Breast epithelium (tissue), 4 donors: Measurements from ENCODE around the gene FEV. TPM values are rescaled to one million over a fixed set of nuclear protein-coding genes. Genes with fewer than 3 reads are reported as not detected.

ENCODE experiments used
- DNase-seq, 2 donors: peaks; one replicate each; pipeline ENCODE4 v3.0.0-alpha.2; 2019; ENCODE audit warnings: low spot score in 2 of 2
- H3K27ac ChIP-seq, 2 donors: fragments of 200-600 bp; sonication (generic) in 1 of 2; one replicate each; pipeline ENCODE4 v1.5.1; 2016 to 2019; ENCODE audit warnings: mild to moderate bottlenecking in 1 of 2
- H3K27me3 ChIP-seq, 2 donors: fragments of 200-600 bp; sonication (generic) in 1 of 2; one replicate each; pipeline versions ENCODE4 v1.5.1 to v1.6.0; 2017 to 2019; ENCODE audit warnings: control low read depth in 1 of 2, mild to moderate bottlenecking in 1 of 2
- H3K36me3 ChIP-seq: fragments of 200-600 bp; one replicate; pipeline ENCODE4 v1.5.1; 2019
- H3K4me1 ChIP-seq, 2 donors: fragments of 200-600 bp; sonication (generic); one replicate each; pipeline ENCODE4 v1.5.1; 2016 to 2019; ENCODE audit warnings: control low read depth in 1 of 2
- H3K4me3 ChIP-seq, 3 donors: fragments of 200-600 bp; sonication (generic); 1 replicate in 2 of 3; 2 replicates in 1 of 3; pipeline ENCODE4 v1.5.1; 2016 to 2019; ENCODE audit warnings: mild to moderate bottlenecking in 3 of 3, moderate library complexity in 2 of 3
- H3K9me3 ChIP-seq, 2 donors: fragments of 200-600 bp; sonication (generic) in 1 of 2; one replicate each; pipeline ENCODE4 v1.5.1; 2016 to 2019; ENCODE audit warnings: control low read depth in 1 of 2
- POLR2A ChIP-seq: fragments of 450-650 bp; IDR thresholded peaks from one replicate; pipeline ENCODE4 v1.6.1; 2016; ENCODE audit warnings: antibody characterized with exemption, mild to moderate bottlenecking, moderate library complexity
- POLR2AphosphoS5 ChIP-seq, 3 donors: sonication (generic); formaldehyde crosslinking; IDR thresholded peaks; one replicate each; pipeline ENCODE4 v1.6.1; 2017; ENCODE audit warnings: antibody characterized with exemption in 3 of 3
- intact Hi-C: fragments of 100-400 bp; cut with DNase I; formaldehyde crosslinking; loops from one replicate; pipeline ENCODE4 v1.15.1; 2023; ENCODE audit warnings: low total_unique reads
- total RNA-seq, 3 donors: library from RNA; depleted of rRNA; stranded (reverse); fragments of >200 nt; gene quantifications; one replicate each; pipeline ENCODE4 v1.1.0, GENCODE V29; 2016
- TF ChIP-seq, protein P1 (sequence below), 3 donors: fragments of 450-650 bp; IDR thresholded peaks; one replicate each; pipeline ENCODE4 v1.5.1; 2016 to 2017; ENCODE audit warnings: antibody characterized with exemption in 3 of 3, mild to moderate bottlenecking in 3 of 3, moderate library complexity in 3 of 3

FEV gene
- total RNA-seq, 3 donors from 2014 or later: not detected

DNA sequence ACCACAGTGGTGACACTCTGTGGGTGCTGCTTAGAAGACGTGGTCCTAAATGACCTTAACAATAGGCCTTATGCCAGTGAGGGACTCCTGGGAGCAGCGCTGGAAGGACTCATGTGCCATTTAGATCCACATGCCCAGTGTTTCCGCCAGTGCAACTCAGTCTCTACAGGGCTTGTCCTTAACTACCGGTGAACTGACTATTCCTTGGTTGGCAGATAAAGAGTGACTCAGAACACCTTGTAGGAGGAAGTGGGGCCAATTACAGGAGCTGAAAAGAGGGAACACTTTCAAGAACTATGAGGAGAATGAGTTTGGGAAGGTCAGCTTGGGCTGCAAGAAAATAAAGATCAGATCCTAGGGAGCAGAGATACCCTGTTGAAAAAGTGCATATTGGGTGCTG, 27.3 kb downstream of the FEV start:
- no peak overlapping the region for H3K4me3 ChIP-seq
- TF ChIP-seq, protein P1, sequence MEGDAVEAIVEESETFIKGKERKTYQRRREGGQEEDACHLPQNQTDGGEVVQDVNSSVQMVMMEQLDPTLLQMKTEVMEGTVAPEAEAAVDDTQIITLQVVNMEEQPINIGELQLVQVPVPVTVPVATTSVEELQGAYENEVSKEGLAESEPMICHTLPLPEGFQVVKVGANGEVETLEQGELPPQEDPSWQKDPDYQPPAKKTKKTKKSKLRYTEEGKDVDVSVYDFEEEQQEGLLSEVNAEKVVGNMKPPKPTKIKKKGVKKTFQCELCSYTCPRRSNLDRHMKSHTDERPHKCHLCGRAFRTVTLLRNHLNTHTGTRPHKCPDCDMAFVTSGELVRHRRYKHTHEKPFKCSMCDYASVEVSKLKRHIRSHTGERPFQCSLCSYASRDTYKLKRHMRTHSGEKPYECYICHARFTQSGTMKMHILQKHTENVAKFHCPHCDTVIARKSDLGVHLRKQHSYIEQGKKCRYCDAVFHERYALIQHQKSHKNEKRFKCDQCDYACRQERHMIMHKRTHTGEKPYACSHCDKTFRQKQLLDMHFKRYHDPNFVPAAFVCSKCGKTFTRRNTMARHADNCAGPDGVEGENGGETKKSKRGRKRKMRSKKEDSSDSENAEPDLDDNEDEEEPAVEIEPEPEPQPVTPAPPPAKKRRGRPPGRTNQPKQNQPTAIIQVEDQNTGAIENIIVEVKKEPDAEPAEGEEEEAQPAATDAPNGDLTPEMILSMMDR (IDR thresholded peaks at IDR 0.05): no peak
- TF ChIP-seq POLR2A (no peak), POLR2AphosphoS5 (IDR thresholded peaks at IDR 0.05) (no peak)
- H3K27me3 ChIP-seq: peaks cover 28 to 70% of the 10 kb centered on the region in 2 donors
- DNase-seq: no peak
- peaks cover 3 to 12% of the 10 kb centered on the region in 2 donors for H3K4me1 ChIP-seq
- intact Hi-C loops: no loop called here
- no peaks in the 10 kb centered on the region for H3K9me3 ChIP-seq
- H3K36me3 ChIP-seq: no peaks in the 10 kb centered on the region
- no peak overlapping the region for H3K27ac ChIP-seq

DNA sequence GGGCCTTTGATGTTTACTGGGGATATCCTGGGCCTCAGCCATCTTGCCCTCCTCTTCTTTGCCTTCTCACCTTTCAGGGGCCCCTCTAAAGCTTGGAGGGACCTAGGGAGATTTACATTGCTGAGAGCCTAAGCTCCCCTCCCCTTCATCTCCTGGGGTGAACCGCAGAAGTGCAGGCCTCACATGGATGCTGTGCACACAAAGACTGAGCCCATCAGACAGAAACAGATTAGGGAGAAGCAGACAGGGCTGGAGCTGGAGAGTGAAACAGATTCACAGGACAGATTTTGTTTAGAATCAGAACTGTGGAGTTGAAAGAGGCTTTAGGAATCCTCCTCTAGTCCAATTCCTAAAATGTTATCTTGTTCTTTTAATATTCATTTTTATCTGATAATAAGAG, 28.9 kb downstream of the FEV start:
- Histone ChIP-seq H3K27me3 (peaks cover 14 to 54% of the 10 kb centered on the region in 2 donors), H3K4me1 (peaks cover 3 to 12% of the 10 kb centered on the region in 2 donors), H3K36me3 (no peaks in the 10 kb centered on the region), H3K9me3 (no peaks in the 10 kb centered on the region), H3K27ac (no peak overlapping the region), H3K4me3 (no peak overlapping the region)
- intact Hi-C loops: no loop called here
- no peak for TF ChIP-seq POLR2AphosphoS5 (IDR thresholded peaks at IDR 0.05)
- no peak for TF ChIP-seq POLR2A
- TF ChIP-seq, protein P1 (IDR thresholded peaks at IDR 0.05): no peak
- DNase-seq: no peak

DNA sequence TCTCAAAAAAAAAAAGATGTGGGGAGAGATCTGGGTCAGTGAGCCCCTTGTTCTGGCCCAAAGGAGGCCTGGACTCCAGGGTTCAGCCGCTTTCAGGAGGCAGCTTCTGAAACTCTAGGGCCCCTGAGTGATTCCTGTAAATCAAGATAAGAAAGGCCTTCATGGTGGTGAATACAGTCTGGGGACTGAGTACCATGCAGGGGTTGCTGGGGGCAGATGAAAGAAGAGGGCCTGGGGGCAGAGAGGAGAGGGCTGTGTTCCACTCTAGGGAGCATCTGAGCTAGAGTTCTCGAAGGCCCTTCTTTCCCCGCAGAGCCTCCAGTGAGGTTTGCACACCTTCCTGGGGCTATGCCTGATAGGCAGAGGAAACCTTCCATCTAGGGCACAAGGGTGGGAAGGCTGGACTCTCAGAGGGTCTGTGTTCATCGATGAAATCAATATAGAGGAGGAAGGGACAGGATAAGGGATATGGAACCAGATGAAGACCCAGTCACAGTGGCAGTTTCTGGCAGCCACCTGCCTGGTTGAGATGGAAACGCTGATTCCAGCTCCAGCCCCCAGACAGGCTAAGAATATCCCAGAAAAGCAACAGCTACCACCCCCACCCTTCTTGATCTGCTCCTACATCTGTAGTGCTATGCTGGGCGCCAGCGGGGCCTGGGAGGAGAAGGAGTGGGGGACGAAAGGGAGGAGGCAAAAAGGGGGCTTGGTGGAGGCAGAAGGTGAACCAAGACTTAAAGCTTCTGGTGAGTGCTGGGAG, 30.3 kb downstream of the FEV start:
- TF ChIP-seq, protein P1 (IDR thresholded peaks at IDR 0.05): no peak
- TF ChIP-seq POLR2AphosphoS5 (IDR thresholded peaks at IDR 0.05): no peak
- TF ChIP-seq POLR2A: no peak
- DNase-seq: no peak
- intact Hi-C loops: no loop called here
- Histone ChIP-seq H3K27ac (no peak overlapping the region), H3K27me3 (peaks cover 5 to 41% of the 10 kb centered on the region in 2 donors), H3K4me3 (no peak overlapping the region), H3K9me3 (no peaks in the 10 kb centered on the region), H3K36me3 (no peaks in the 10 kb centered on the region), H3K4me1 (peaks cover 3% of the 10 kb centered on the region in 2 donors)

DNA sequence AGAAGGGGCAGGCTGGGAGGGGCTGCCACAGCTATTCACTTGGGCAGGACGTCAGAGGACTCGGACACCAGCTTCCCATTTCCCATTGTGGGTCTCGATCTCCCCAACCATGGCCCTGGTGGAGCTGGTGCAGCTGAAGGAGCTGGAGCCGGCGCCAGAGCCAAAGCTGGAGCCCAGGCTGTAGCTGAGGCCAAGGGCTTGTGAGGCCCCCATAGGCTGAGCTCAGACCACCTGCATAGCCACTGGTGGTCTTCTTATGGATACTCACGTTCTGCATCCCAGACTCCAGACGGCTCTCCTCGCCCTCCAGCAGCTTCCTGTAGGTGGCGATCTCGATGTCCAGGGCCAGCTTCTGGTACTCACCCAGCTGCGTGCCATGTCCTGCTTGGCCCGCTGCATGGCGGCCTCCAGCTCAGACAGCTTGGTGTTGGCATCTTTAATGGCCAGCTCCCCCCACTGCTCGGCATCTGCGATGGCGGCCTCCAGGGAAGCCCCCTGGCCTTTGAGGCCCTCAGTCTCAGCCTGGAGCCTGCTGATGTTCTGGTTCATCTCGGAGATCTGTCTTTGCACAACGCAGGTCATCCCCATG, 31.5 kb downstream of the FEV start:
- intact Hi-C loops: no loop called here
- no peak for TF ChIP-seq POLR2A
- TF ChIP-seq POLR2AphosphoS5 (IDR thresholded peaks at IDR 0.05): no peak
- TF ChIP-seq, protein P1 (IDR thresholded peaks at IDR 0.05): no peak
- no peak for DNase-seq
- no peaks in the 10 kb centered on the region for H3K4me1 ChIP-seq
- no peaks in the 10 kb centered on the region for H3K36me3 ChIP-seq
- no peak overlapping the region for H3K4me3 ChIP-seq
- H3K27me3 ChIP-seq: peaks cover 0 to 28% of the 10 kb centered on the region in 2 donors
- no peak overlapping the region for H3K27ac ChIP-seq
- no peaks in the 10 kb centered on the region for H3K9me3 ChIP-seq

DNA sequence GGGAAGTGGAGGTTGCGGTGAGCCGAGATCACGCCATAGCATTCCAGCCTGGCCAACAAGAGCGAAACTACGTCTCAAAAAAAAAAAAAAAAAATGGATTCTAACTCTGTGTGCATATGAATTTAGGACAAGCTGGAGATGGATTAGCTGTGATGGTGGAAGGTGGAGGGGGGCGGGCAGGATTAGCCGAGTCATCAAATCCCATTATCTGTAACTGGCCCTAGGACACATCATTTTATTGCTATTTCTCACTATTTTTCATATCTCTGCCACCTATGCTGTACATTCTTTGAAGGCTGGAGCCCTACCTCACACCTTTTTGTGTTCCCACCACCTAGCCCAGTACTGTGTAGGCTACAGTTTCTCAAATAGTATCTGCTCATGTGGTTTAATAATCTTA, 32.8 kb downstream of the FEV start:
- no peaks in the 10 kb centered on the region for H3K36me3 ChIP-seq
- H3K27me3 ChIP-seq: peaks cover 0 to 17% of the 10 kb centered on the region in 2 donors

More for the DNA sequence above, 32.8 kb downstream of the FEV start:
- TF ChIP-seq POLR2A: no peak
- TF ChIP-seq POLR2AphosphoS5 (IDR thresholded peaks at IDR 0.05): no peak
- TF ChIP-seq, protein P1 (IDR thresholded peaks at IDR 0.05): no peak
- intact Hi-C loops: no loop called here
- no peaks in the 10 kb centered on the region for H3K9me3 ChIP-seq
- no peak for DNase-seq
- no peak overlapping the region for H3K4me3 ChIP-seq
- no peak overlapping the region for H3K27ac ChIP-seq
- no peaks in the 10 kb centered on the region for H3K4me1 ChIP-seq
